ENCODE results near the gene MORN1. TPM values are rescaled to one million over a fixed set of nuclear protein-coding genes. Genes with fewer than 3 reads are reported as not detected.
"Not testable (repeated sequence)": the region's sequence is repeated elsewhere in the genome, so short reads cannot be mapped to it uniquely, and the experiment has no call there.

The MORN1 gene
- polyA plus RNA-seq, 3 donors = 3.1 to 5.3 (median 3.2) TPM

GRCh38 chr1:2307064-2307605 lies 84.2 kb downstream of the MORN1 start:
- 95 to 97% (median 96%) methylated on average over 41 of the region's 41 CpGs for WGBS, 3 donors
- no peak overlapping the region for H3K27ac ChIP-seq (ENCODE audit: low read depth, low read length)

GRCh38 chr1:2306151-2306978 lies 85.0 kb downstream of the MORN1 start:
- 89 to 93% (median 92%) methylated on average over 76 to 81 of the region's 81 CpGs for WGBS, 3 donors
- no peak overlapping the region for H3K27ac ChIP-seq (ENCODE audit: low read depth, low read length)

GRCh38 chr1:2304921-2305681 lies 86.3 kb downstream of the MORN1 start:
- no peak overlapping the region for H3K27ac ChIP-seq (ENCODE audit: low read depth, low read length)

GRCh38 chr1:2304282-2304681 lies 87.1 kb downstream of the MORN1 start:
- no peak overlapping the region for H3K27ac ChIP-seq (ENCODE audit: low read depth, low read length)
- WGBS, 3 donors = 88 to 95% (median 94%) methylated on average over 22 of the region's 22 CpGs

More at GRCh38 chr1:2304921-2305681, 86.3 kb downstream of the MORN1 start:
- WGBS, 3 donors = 89 to 90% (median 89%) methylated on average over 49 of the region's 49 CpGs

GRCh38 chr1:2303781-2304180 lies 87.6 kb downstream of the MORN1 start:
- no peak overlapping the region for H3K27ac ChIP-seq (ENCODE audit: low read depth, low read length)
- WGBS, 3 donors = 92 to 94% (median 93%) methylated on average over 26 of the region's 26 CpGs

- no peak overlapping the region for H3K27ac ChIP-seq (ENCODE audit: low read depth, low read length)
These were observed 88.2 kb downstream of the MORN1 start for GRCh38 chr1:2303016-2303775.

GRCh38 chr1:2302292-2302925 lies 88.9 kb downstream of the MORN1 start:
- no peak overlapping the region for H3K27ac ChIP-seq (ENCODE audit: low read depth, low read length)

More at GRCh38 chr1:2303016-2303775, 88.2 kb downstream of the MORN1 start:
- WGBS, 3 donors = 90 to 93% (median 90%) methylated on average over 35 of the region's 35 CpGs

GRCh38 chr1:2301607-2302291 lies 89.6 kb downstream of the MORN1 start:
- peak overlapping the region; percentile 31 for H3K27ac ChIP-seq (ENCODE audit: low read depth, low read length)
- 72 to 90% (median 77%) methylated on average over 17 of the region's 17 CpGs for WGBS, 3 donors

More at GRCh38 chr1:2302292-2302925, 88.9 kb downstream of the MORN1 start:
- WGBS, 3 donors = 88 to 91% (median 91%) methylated on average over 24 of the region's 24 CpGs

GRCh38 chr1:2300851-2301606 lies 90.3 kb downstream of the MORN1 start:
- H3K27ac ChIP-seq (ENCODE audit: low read depth, low read length) = peak overlapping the region; percentile 31
- 13 to 65% (median 16%) methylated on average over 37 of the region's 37 CpGs for WGBS, 3 donors

GRCh38 chr1:2300004-2300771 lies 91.2 kb downstream of the MORN1 start:
- 48 to 78% (median 49%) methylated on average over 32 of the region's 32 CpGs for WGBS, 3 donors
- H3K27ac ChIP-seq (ENCODE audit: low read depth, low read length) = no peak overlapping the region

GRCh38 chr1:2299131-2299627 lies 92.2 kb downstream of the MORN1 start:
- no peak overlapping the region for H3K27ac ChIP-seq (ENCODE audit: low read depth, low read length)
- WGBS, 3 donors = 52 to 73% (median 63%) methylated on average over 24 of the region's 24 CpGs

- WGBS, 3 donors = 85 to 89% (median 88%) methylated on average over 12 of the region's 12 CpGs
- no peak overlapping the region for H3K27ac ChIP-seq (ENCODE audit: low read depth, low read length)
These were observed 92.7 kb downstream of the MORN1 start for GRCh38 chr1:2298685-2299084.

GRCh38 chr1:2297246-2298011 lies 93.9 kb downstream of the MORN1 start:
- H3K27ac ChIP-seq (ENCODE audit: low read depth, low read length) = no peak overlapping the region
- WGBS, 3 donors = 91 to 94% (median 94%) methylated on average over 34 to 35 of the region's 35 CpGs

- H3K27ac ChIP-seq (ENCODE audit: low read depth, low read length) = no peak overlapping the region
- 86 to 88% (median 87%) methylated on average over 18 of the region's 18 CpGs for WGBS, 3 donors
These were observed 94.7 kb downstream of the MORN1 start for GRCh38 chr1:2296614-2297013.

- 79 to 86% (median 83%) methylated on average over 9 of the region's 9 CpGs for WGBS, 3 donors
- H3K27ac ChIP-seq (ENCODE audit: low read depth, low read length) = not testable (repeated sequence)
These were observed 95.1 kb downstream of the MORN1 start for GRCh38 chr1:2296211-2296610.
